Measurements from ENCODE around the gene IMPA2. TPM values are rescaled to one million over a fixed set of nuclear protein-coding genes. Genes with fewer than 3 reads are reported as not detected.

The IMPA2 gene
- total RNA-seq, 3 donors from 2014 or later (not counting 1 experiment from before 2014, with no cell fraction given): 2.7 to 6.6 (median 3.6) TPM

DNA sequence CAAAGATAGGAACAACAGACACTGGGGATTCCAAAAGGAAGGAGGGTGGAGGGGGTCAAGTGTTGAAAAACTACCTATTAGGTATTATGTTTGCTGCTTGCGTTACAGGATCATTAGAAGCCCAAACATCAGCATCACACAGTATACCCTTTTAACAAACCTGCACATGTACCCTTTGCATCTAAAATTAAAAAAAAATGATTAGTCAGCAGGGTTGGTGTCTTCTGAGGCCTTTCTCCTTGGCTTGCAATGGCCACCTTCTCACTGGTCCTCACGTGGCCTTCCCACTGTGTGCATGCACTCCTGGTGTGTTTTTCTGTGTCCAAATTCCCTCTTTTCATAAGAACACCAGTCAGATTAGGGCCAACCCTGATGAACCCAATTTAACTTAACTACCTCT, 5.6 kb upstream of the IMPA2 start:
- Mint-ChIP-seq H3K27ac (no peak overlapping the region), H3K4me3 (no peak overlapping the region), H3K4me1 (peaks cover 0 to 7% of the 10 kb centered on the region in 2 donors), H3K27me3 (ENCODE audit: low read depth in 2 of 2) (peaks cover 0 to 7% of the 10 kb centered on the region in 2 donors), H3K9me3 (no peaks in the 10 kb centered on the region), H3K36me3 (no peaks in the 10 kb centered on the region)
- Histone ChIP-seq H3K27me3 (ENCODE audit: control insufficient read depth, insufficient read depth, low read length) (no peaks in the 10 kb centered on the region), H3K4me3 (ENCODE audit: low read length) (no peak overlapping the region), H3K9me3 (ENCODE audit: control insufficient read depth, insufficient read depth, low read length) (no peaks in the 10 kb centered on the region), H3K27ac (ENCODE audit: low read length) (no peak overlapping the region), H3K4me1 (ENCODE audit: control insufficient read depth, insufficient read depth, low read length) (peaks cover 7% of the 10 kb centered on the region), H3K36me3 (ENCODE audit: control insufficient read depth, insufficient read depth, low read length) (no peaks in the 10 kb centered on the region)
- intact Hi-C loops (cut with micrococcal nuclease): no loop called here
- DNase-seq (no peak), ATAC-seq (no peak)
- 71% methylated on average over 1 of the region's 2 CpGs for WGBS (ENCODE audit: insufficient coverage)
- TF ChIP-seq, protein P1, sequence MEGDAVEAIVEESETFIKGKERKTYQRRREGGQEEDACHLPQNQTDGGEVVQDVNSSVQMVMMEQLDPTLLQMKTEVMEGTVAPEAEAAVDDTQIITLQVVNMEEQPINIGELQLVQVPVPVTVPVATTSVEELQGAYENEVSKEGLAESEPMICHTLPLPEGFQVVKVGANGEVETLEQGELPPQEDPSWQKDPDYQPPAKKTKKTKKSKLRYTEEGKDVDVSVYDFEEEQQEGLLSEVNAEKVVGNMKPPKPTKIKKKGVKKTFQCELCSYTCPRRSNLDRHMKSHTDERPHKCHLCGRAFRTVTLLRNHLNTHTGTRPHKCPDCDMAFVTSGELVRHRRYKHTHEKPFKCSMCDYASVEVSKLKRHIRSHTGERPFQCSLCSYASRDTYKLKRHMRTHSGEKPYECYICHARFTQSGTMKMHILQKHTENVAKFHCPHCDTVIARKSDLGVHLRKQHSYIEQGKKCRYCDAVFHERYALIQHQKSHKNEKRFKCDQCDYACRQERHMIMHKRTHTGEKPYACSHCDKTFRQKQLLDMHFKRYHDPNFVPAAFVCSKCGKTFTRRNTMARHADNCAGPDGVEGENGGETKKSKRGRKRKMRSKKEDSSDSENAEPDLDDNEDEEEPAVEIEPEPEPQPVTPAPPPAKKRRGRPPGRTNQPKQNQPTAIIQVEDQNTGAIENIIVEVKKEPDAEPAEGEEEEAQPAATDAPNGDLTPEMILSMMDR (IDR thresholded peaks at IDR 0.05): no peak

DNA sequence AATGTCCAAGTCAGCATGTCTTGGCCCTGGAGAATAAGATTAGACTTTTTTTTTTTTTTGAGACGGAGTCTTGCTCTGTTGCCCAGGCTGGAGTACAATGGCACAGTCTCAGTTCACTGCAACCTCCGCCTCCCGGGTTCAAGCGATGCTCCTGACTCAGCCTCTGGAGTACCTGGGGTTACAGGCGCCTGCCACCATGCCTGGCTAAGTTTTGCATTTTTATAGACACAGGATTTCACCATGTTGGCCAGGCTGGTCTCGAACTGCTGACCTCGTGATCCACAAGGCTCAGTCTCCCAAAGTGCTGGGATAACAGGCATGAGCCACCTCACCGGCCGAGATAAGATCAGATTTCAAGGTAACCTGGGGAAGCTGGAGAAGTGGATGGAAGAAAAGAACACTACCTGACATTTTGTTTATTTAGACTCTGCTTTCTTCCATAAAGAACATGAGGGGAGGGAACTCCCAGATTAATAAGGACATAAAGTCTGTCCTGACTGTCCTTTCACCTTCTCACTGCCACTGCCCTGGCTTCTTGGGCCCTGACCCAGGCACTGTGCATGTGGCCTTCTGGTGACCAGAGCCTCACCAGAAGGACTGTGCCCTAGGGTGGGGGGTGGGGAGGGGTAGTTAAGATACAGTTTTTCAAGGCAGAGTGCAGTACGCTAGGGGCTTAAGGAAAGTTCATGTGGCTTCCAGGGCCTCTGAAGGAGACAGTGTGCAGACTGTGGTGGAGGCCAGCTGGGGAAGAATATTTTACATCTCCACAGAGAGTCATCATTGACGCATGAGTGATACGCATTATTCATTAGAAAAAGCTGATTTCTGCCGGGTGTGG, 4.8 kb upstream of the IMPA2 start:
- no peak overlapping the region for H3K4me3 ChIP-seq (ENCODE audit: low read length)
- peaks cover 7% of the 10 kb centered on the region for H3K4me1 ChIP-seq (ENCODE audit: control insufficient read depth, insufficient read depth, low read length)
- Mint-ChIP-seq H3K9me3 (no peaks in the 10 kb centered on the region), H3K36me3 (no peaks in the 10 kb centered on the region), H3K27ac (no peak overlapping the region), H3K4me1 (peaks cover 0 to 7% of the 10 kb centered on the region in 2 donors), H3K4me3 (no peak overlapping the region), H3K27me3 (ENCODE audit: low read depth in 2 of 2) (peaks cover 0 to 5% of the 10 kb centered on the region in 2 donors)
- TF ChIP-seq, protein P1 (IDR thresholded peaks at IDR 0.05): no peak
- no peaks in the 10 kb centered on the region for H3K36me3 ChIP-seq (ENCODE audit: control insufficient read depth, insufficient read depth, low read length)
- 95% methylated on average over 13 of the region's 13 CpGs for WGBS (ENCODE audit: insufficient coverage)
- H3K27me3 ChIP-seq (ENCODE audit: control insufficient read depth, insufficient read depth, low read length): no peaks in the 10 kb centered on the region
- no peak for ATAC-seq
- no peak overlapping the region for H3K27ac ChIP-seq (ENCODE audit: low read length)
- H3K9me3 ChIP-seq (ENCODE audit: control insufficient read depth, insufficient read depth, low read length): no peaks in the 10 kb centered on the region
- intact Hi-C loops (cut with micrococcal nuclease): no loop called here
- no peak for DNase-seq

DNA sequence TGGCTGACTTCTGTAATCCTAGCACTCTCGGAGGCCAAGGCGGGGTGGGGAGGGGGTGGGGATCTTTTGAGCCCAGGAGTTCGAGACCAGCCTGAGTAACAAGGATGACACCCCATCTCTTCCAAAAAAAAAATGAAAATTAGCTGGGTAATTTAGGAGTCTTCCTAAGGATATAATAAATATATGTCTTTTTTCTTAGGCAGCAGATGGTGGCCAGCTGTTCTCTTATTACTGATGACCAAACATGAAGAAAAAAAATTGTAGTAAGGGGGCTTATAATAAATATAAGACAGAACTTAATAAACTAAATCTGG, 4.2 kb upstream of the IMPA2 start:
- peaks cover 12% of the 10 kb centered on the region for H3K4me1 ChIP-seq (ENCODE audit: control insufficient read depth, insufficient read depth, low read length)
- Mint-ChIP-seq H3K27ac (no peak overlapping the region), H3K4me1 (peaks cover 2 to 11% of the 10 kb centered on the region in 2 donors), H3K4me3 (no peak overlapping the region), H3K36me3 (no peaks in the 10 kb centered on the region), H3K27me3 (ENCODE audit: low read depth in 2 of 2) (peaks cover 0 to 3% of the 10 kb centered on the region in 2 donors), H3K9me3 (no peaks in the 10 kb centered on the region)
- 100% methylated on average over 1 of the region's 3 CpGs for WGBS (ENCODE audit: insufficient coverage)
- no peak for DNase-seq
- ATAC-seq: no peak
- H3K36me3 ChIP-seq (ENCODE audit: control insufficient read depth, insufficient read depth, low read length): no peaks in the 10 kb centered on the region
- no peaks in the 10 kb centered on the region for H3K9me3 ChIP-seq (ENCODE audit: control insufficient read depth, insufficient read depth, low read length)
- no peaks in the 10 kb centered on the region for H3K27me3 ChIP-seq (ENCODE audit: control insufficient read depth, insufficient read depth, low read length)
- no peak overlapping the region for H3K27ac ChIP-seq (ENCODE audit: low read length)
- no peak overlapping the region for H3K4me3 ChIP-seq (ENCODE audit: low read length)
- TF ChIP-seq, protein P1 (IDR thresholded peaks at IDR 0.05): no peak
- intact Hi-C loops (cut with micrococcal nuclease): no loop called here

DNA sequence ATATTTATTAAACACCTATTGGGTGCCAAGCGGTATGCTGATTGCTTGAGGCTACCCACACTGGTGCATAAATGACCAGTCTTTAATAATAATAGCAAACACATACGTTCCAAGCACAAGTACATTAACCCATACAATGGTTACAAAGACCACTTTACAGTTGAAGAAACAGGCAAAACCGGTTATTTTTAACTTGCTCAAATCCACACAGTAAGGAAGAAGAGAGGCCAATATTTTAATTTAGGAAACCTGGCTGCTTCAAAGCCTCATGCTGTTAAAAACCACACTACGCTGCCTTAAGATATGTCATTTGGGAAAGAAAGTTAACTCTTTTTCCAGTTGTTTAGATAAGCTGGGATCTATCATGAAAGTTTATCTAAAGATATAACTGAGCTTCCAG, 2.4 kb upstream of the IMPA2 start:
- Histone ChIP-seq H3K27ac (ENCODE audit: low read length) (no peak overlapping the region), H3K27me3 (ENCODE audit: control insufficient read depth, insufficient read depth, low read length) (no peaks in the 10 kb centered on the region), H3K4me3 (ENCODE audit: low read length) (no peak overlapping the region), H3K36me3 (ENCODE audit: control insufficient read depth, insufficient read depth, low read length) (no peaks in the 10 kb centered on the region), H3K4me1 (ENCODE audit: control insufficient read depth, insufficient read depth, low read length) (peaks cover 16% of the 10 kb centered on the region), H3K9me3 (ENCODE audit: control insufficient read depth, insufficient read depth, low read length) (no peaks in the 10 kb centered on the region)
- DNase-seq (no peak), ATAC-seq (no peak)
- WGBS (ENCODE audit: insufficient coverage): 92% methylated on average over 3 of the region's 4 CpGs
- H3K27me3 Mint-ChIP-seq (ENCODE audit: low read depth in 2 of 2): no peaks in the 10 kb centered on the region
- H3K27ac Mint-ChIP-seq: no peak overlapping the region
- no peaks in the 10 kb centered on the region for H3K9me3 Mint-ChIP-seq
- H3K36me3 Mint-ChIP-seq: no peaks in the 10 kb centered on the region
- peak overlapping the region; percentile 33 for H3K4me3 Mint-ChIP-seq
- TF ChIP-seq, protein P1 (IDR thresholded peaks at IDR 0.05): no peak
- H3K4me1 Mint-ChIP-seq: peaks cover 6 to 18% of the 10 kb centered on the region in 2 donors
- intact Hi-C loops (cut with micrococcal nuclease): no loop called here

All from natural killer cell (primary cell).